Karpas-422 (cell line): ENCODE data around the gene CNGA3. TPM values are rescaled to one million over a fixed set of nuclear protein-coding genes. Genes with fewer than 3 reads are reported as not detected.

ENCODE experiments used
- DNase-seq: peaks from one replicate; pipeline ENCODE4 v3.0.0-alpha.2; 2015
- H2AFZ ChIP-seq: fragments of 200-600 bp; sonication (generic); 2 replicates; pipeline ENCODE4 v1.6.1; 2014; ENCODE audit warnings: antibody characterized with exemption, low read length, mixed read lengths
- H3K27ac ChIP-seq: fragments of 200-600 bp; sonication (generic); 2 replicates; pipeline ENCODE4 v1.5.1; 2014; ENCODE audit warnings: mild to moderate bottlenecking, low read length, moderate library complexity
- H3K27me3 ChIP-seq: fragments of 200-600 bp; sonication (generic); 2 replicates; pipeline ENCODE4 v1.6.1; 2014; ENCODE audit warnings: low read length, mixed read lengths
- H3K36me3 ChIP-seq: fragments of 200-600 bp; sonication (generic); 2 replicates; pipeline ENCODE4 v1.6.1; 2014; ENCODE audit warnings: low read length, mixed read lengths; ENCODE audit not compliant: insufficient read depth
- H3K4me1 ChIP-seq: fragments of 200-600 bp; sonication (generic); 2 replicates; pipeline ENCODE4 v1.6.1; 2014; ENCODE audit warnings: mild to moderate bottlenecking, low read length, mixed read lengths
- H3K4me2 ChIP-seq: fragments of 200-600 bp; sonication (generic); 2 replicates; pipeline ENCODE4 v1.6.1; 2014; ENCODE audit warnings: low read length, low read depth, mild to moderate bottlenecking; ENCODE audit not compliant: poor library complexity, severe bottlenecking
- H3K4me3 ChIP-seq: fragments of 200-600 bp; sonication (generic); 2 replicates; pipeline ENCODE4 v1.5.1; 2014; ENCODE audit warnings: mild to moderate bottlenecking, antibody characterized with exemption, low read length, mixed read lengths
- H3K79me2 ChIP-seq: fragments of 200-600 bp; sonication (generic); 2 replicates; pipeline ENCODE4 v1.6.1; 2014; ENCODE audit warnings: mild to moderate bottlenecking, low read length, mixed read lengths
- H3K9ac ChIP-seq: fragments of 200-600 bp; sonication (generic); 2 replicates; pipeline ENCODE4 v1.6.0; 2014; ENCODE audit warnings: low read length
- H3K9me2 ChIP-seq: fragments of 200-600 bp; sonication (generic), shearing (Covaris generic); replicated peaks from 2 replicates; pipeline ENCODE4 v1.6.0; 2014; ENCODE audit warnings: mild to moderate bottlenecking, low read length, moderate library complexity; ENCODE audit not compliant: insufficient read depth
- H3K9me3 ChIP-seq: fragments of 300-700, 200-600 bp; sonication (generic); 2 replicates; pipeline ENCODE4 v1.6.1; 2014; ENCODE audit warnings: low read length, mixed read lengths
- H4K20me1 ChIP-seq: fragments of 200-600 bp; sonication (generic); 2 replicates; pipeline ENCODE4 v1.6.1; 2014; ENCODE audit warnings: mild to moderate bottlenecking, antibody characterized with exemption, low read length, low read depth; ENCODE audit not compliant: insufficient read depth
- total RNA-seq: library from RNA; depleted of rRNA; stranded (reverse); fragments of >200 nt; shearing (Covaris generic); gene quantifications from 2 replicates; pipeline ENCODE4 v1.2.3, GENCODE V29; 2014; ENCODE audit warnings: low replicate concordance

The CNGA3 gene
- total RNA-seq, 1 experiment from 2014 or later: 0.07 TPM

GRCh38 chr2:98382086-98382485 is 35.8 kb downstream of the CNGA3 start:
- no peak for DNase-seq
- Histone ChIP-seq H3K9ac (no peak overlapping the region), H3K79me2 (no peaks in the 10 kb centered on the region), H3K27ac (no peak overlapping the region), H3K36me3 (no peaks in the 10 kb centered on the region), H3K9me2 (no peaks in the 10 kb centered on the region), H3K4me2 (no peak overlapping the region), H3K27me3 (no peaks in the 10 kb centered on the region), H3K4me1 (no peaks in the 10 kb centered on the region), H3K4me3 (no peak overlapping the region), H4K20me1 (no peaks in the 10 kb centered on the region), H3K9me3 (no peaks in the 10 kb centered on the region), H2AFZ (no peak overlapping the region)

DNA sequence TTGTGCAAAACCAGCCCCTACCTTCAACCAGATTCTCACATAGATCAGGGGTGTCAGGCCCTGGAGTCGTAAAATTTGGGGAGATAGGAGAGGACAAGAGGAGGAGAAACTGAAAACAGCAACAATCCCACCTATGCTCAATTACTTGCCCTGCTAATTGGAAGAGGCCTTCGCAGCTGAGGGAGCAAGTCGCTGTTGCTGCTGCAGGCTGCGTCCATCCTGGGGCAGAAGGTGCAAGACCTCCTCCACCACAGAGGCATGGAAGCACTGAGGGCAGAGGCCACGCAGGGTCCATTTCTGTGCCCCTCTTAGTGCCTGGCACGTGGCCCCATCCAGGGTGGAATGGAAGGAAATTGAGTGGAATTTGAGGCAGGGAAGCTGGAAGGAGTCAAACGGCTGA is 36.5 kb downstream of the CNGA3 start:
- H3K9ac ChIP-seq: no peak overlapping the region
- H3K4me3 ChIP-seq: no peak overlapping the region
- H3K79me2 ChIP-seq: no peaks in the 10 kb centered on the region
- no peak overlapping the region for H3K27ac ChIP-seq
- H3K9me3 ChIP-seq: no peaks in the 10 kb centered on the region
- H2AFZ ChIP-seq: no peak overlapping the region
- H4K20me1 ChIP-seq: no peaks in the 10 kb centered on the region
- no peak overlapping the region for H3K4me2 ChIP-seq
- DNase-seq: no peak
- H3K9me2 ChIP-seq: no peaks in the 10 kb centered on the region
- no peaks in the 10 kb centered on the region for H3K36me3 ChIP-seq
- H3K4me1 ChIP-seq: no peaks in the 10 kb centered on the region
- H3K27me3 ChIP-seq: no peaks in the 10 kb centered on the region

GRCh38 chr2:98383166-98383565 is 36.9 kb downstream of the CNGA3 start:
- DNase-seq: no peak
- Histone ChIP-seq H3K27me3 (no peaks in the 10 kb centered on the region), H3K27ac (no peak overlapping the region), H3K9me2 (no peaks in the 10 kb centered on the region), H3K9ac (no peak overlapping the region), H3K4me2 (no peak overlapping the region), H3K9me3 (no peaks in the 10 kb centered on the region), H4K20me1 (no peaks in the 10 kb centered on the region), H3K36me3 (no peaks in the 10 kb centered on the region), H3K79me2 (no peaks in the 10 kb centered on the region), H3K4me3 (no peak overlapping the region), H3K4me1 (no peaks in the 10 kb centered on the region), H2AFZ (no peak overlapping the region)

DNA sequence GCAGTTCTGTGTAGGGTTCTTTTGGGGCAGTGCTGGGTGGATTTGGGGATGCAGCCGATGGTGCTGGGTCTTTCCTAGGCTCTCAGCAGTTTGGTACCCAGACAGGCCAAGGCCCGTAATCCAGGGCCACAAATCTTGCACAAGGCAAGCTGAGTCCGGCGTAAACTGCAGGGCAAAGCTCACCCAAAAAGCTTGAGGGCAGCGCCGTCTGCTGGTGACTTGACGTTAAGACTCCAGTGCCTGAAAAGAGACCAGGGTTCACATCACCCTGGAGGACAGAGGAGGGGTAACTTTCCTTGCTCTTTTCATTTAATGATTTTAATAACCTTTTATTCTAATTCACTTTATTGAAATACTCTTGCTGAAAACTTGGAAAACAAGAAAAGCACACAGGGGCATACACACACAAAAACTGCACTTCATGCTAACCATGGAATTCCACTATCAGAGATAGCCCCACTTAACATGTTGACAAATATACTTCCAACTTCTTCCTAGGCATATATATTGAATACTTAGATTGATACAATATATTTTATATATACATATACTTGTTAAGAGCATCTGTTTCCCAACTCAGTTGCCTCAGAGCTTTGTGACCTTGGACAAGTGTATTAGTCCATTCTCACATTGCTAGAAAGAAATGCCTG is 38.9 kb downstream of the CNGA3 start:
- Histone ChIP-seq H3K4me1 (no peaks in the 10 kb centered on the region), H3K9ac (no peak overlapping the region), H3K4me3 (no peak overlapping the region), H3K4me2 (no peak overlapping the region), H2AFZ (no peak overlapping the region), H4K20me1 (no peaks in the 10 kb centered on the region), H3K9me3 (no peaks in the 10 kb centered on the region), H3K9me2 (no peaks in the 10 kb centered on the region), H3K79me2 (no peaks in the 10 kb centered on the region), H3K36me3 (no peaks in the 10 kb centered on the region), H3K27me3 (no peaks in the 10 kb centered on the region), H3K27ac (no peak overlapping the region)
- DNase-seq: peak; percentile 90

DNA sequence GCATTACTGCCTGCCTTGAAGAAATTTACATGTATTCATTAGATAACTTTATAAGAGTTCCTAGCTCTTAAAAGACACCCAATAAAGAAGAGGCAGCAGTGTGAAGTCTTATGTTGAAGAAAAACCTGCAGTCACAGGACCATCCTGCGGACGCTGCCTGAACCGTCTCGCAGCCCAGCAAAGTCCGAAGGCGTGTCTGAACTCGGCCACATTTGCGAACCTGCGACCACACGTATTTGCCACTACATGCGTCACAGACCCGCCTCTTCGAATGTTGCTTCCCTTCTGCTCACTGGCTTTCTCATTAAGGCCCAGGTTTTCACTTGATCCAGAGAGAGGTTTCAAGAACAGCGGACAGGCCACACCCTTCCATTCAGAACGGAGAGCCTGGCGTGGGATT is 41.2 kb downstream of the CNGA3 start:
- no peak overlapping the region for H3K9ac ChIP-seq
- H3K4me1 ChIP-seq: no peaks in the 10 kb centered on the region
- no peaks in the 10 kb centered on the region for H3K9me2 ChIP-seq
- DNase-seq: no peak
- H3K4me2 ChIP-seq: no peak overlapping the region
- no peaks in the 10 kb centered on the region for H3K36me3 ChIP-seq
- H3K27ac ChIP-seq: no peak overlapping the region
- no peaks in the 10 kb centered on the region for H3K9me3 ChIP-seq
- H3K79me2 ChIP-seq: no peaks in the 10 kb centered on the region
- H4K20me1 ChIP-seq: no peaks in the 10 kb centered on the region
- H3K4me3 ChIP-seq: no peak overlapping the region
- H2AFZ ChIP-seq: no peak overlapping the region
- no peaks in the 10 kb centered on the region for H3K27me3 ChIP-seq

DNA sequence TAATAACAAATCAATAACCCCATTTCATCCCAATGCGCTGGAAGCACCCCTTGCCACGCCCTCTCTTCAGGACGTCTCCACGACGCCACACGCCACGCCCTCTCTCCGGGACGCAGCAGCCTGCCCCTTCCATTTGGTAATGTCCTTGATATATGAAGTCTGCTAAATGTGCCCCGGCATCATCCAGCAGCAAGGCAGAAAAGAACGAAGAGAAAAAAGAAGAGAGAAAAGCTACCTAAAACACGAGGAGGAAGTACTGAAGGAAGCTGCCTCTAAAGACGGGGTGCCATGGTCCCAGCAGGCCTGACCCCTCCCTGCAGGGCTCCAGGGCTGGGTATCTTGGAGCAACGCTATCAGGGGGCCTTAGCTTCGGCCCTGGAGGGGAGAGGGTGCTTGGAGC is 41.8 kb downstream of the CNGA3 start:
- DNase-seq: no peak
- Histone ChIP-seq H3K9me2 (no peaks in the 10 kb centered on the region), H4K20me1 (no peaks in the 10 kb centered on the region)

DNA sequence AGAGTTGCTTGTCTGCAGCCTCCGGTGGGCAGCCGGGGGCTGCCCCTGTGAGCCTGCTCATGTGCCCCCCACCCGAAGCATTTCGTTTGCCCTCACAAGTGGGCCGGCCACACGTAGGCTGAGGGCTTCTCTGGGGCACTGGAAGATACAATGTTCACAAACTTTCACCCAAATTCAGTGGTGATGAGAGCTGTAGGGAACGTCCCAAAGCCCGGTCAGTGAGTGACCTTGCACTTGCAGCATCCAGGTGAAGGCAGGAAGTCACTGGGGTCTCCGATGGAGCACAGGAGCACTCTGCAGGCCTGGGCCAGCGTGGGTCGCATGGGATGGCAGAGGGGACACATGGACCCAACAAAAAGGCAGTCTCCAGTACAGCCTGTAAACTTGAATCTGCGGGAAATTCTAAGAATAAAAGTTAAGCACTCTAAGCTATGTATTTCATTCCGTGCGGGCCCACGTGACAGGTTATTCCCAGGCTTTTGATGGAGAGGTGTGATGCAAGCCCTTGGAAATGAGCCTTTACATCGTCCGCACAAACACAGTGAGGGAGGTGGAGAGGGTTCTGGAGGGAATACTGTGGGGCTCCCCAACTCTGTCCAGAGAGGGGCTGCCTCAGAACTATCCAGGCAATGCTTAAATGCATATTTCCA is 42.5 kb downstream of the CNGA3 start:
- Histone ChIP-seq H3K9me3 (no peaks in the 10 kb centered on the region), H3K27ac (no peak overlapping the region), H3K4me2 (no peak overlapping the region), H3K79me2 (no peaks in the 10 kb centered on the region), H3K9ac (no peak overlapping the region), H3K36me3 (no peaks in the 10 kb centered on the region), H3K27me3 (no peaks in the 10 kb centered on the region), H3K4me3 (no peak overlapping the region), H2AFZ (no peak overlapping the region), H3K9me2 (no peaks in the 10 kb centered on the region), H4K20me1 (no peaks in the 10 kb centered on the region), H3K4me1 (no peaks in the 10 kb centered on the region)
- no peak for DNase-seq

More for the DNA sequence above, 41.8 kb downstream of the CNGA3 start:
- Histone ChIP-seq H3K4me1 (no peaks in the 10 kb centered on the region), H3K27me3 (no peaks in the 10 kb centered on the region), H3K27ac (no peak overlapping the region), H2AFZ (no peak overlapping the region), H3K4me3 (no peak overlapping the region), H3K79me2 (no peaks in the 10 kb centered on the region), H3K9ac (no peak overlapping the region), H3K4me2 (no peak overlapping the region), H3K36me3 (no peaks in the 10 kb centered on the region), H3K9me3 (no peaks in the 10 kb centered on the region)

DNA sequence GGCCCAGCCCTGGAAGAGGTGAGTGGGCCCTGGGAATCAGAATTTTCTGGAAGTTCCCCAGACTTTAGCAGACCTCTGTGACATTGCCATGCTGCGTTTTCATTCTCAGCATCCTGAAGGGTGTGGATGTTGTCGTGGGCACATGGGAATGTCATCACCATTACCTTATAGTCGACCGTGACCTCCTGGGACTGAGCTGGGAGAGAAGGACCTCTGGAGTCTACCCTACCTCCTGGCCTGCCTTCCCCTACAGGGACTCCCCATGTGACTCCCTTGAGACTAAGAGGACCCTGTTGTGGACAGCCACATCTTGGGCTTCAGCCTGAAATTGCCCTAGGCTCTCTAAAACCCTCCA is 43.0 kb downstream of the CNGA3 start:
- no peak overlapping the region for H3K4me3 ChIP-seq
- H3K36me3 ChIP-seq: no peaks in the 10 kb centered on the region
- H3K4me1 ChIP-seq: no peaks in the 10 kb centered on the region

More for the DNA sequence above, 43.0 kb downstream of the CNGA3 start:
- no peaks in the 10 kb centered on the region for H3K27me3 ChIP-seq
- H3K9me2 ChIP-seq: no peaks in the 10 kb centered on the region
- no peak overlapping the region for H3K4me2 ChIP-seq
- H2AFZ ChIP-seq: no peak overlapping the region
- H3K27ac ChIP-seq: no peak overlapping the region
- no peaks in the 10 kb centered on the region for H3K9me3 ChIP-seq
- no peak for DNase-seq
- H3K79me2 ChIP-seq: no peaks in the 10 kb centered on the region
- no peaks in the 10 kb centered on the region for H4K20me1 ChIP-seq
- no peak overlapping the region for H3K9ac ChIP-seq
